SK-N-SH treated with all-trans-retinoic acid at 6 μM for 48 hours (cell line): ENCODE results near the gene TMEM63A.
"Not testable (repeated sequence)": the region's sequence is repeated elsewhere in the genome, so short reads cannot be mapped to it uniquely, and the experiment has no call there.

ENCODE experiments used
- ATAC-seq: fragments of 200-7000 bp; cut with Tn5 transposase; 3 replicates; pipeline ENCODE4 v1.9.1; 2020; ENCODE audit warnings: mild to moderate bottlenecking, moderate library complexity
- ARNTL ChIP-seq: fragments of 450-650 bp; formaldehyde crosslinking; IDR thresholded peaks from 2 replicates; pipeline ENCODE4 v1.5.0; 2020; ENCODE audit warnings: low read depth, mild to moderate bottlenecking, moderate library complexity, borderline replicate concordance
- CSRNP3 ChIP-seq: fragments of 250-450 bp; sonication (Bioruptor Pico); IDR thresholded peaks from 2 replicates; pipeline ENCODE4 v1.5.1; 2021; ENCODE audit warnings: mild to moderate bottlenecking, moderate library complexity
- ESRRG ChIP-seq: fragments of 250-450 bp; sonication (Bioruptor Pico); IDR thresholded peaks from 2 replicates; pipeline ENCODE4 v1.6.1; 2021; ENCODE audit warnings: mild to moderate bottlenecking
- GLIS3 ChIP-seq: fragments of 250-450 bp; sonication (Bioruptor Pico); IDR thresholded peaks from 2 replicates; pipeline ENCODE4 v1.5.0; 2020; ENCODE audit warnings: mild to moderate bottlenecking, moderate library complexity
- ISL1 ChIP-seq: fragments of 250-450 bp; sonication (Bioruptor Pico); IDR thresholded peaks from 2 replicates; pipeline ENCODE4 v2.1.2; 2022; ENCODE audit warnings: mild to moderate bottlenecking, moderate library complexity
- OSR1 ChIP-seq: fragments of 250-450 bp; sonication (Bioruptor Pico); IDR thresholded peaks from 2 replicates; pipeline ENCODE4 v1.8.0; 2022; ENCODE audit warnings: moderate library complexity, mild to moderate bottlenecking, inconsistent platforms
- POU6F1 ChIP-seq: fragments of 250-450 bp; sonication (Bioruptor Pico); IDR thresholded peaks from 2 replicates; pipeline ENCODE4 v1.8.0; 2021; ENCODE audit warnings: low read depth, mild to moderate bottlenecking, moderate library complexity, borderline replicate concordance
- PPARA ChIP-seq: fragments of 250-450 bp; sonication (Bioruptor Pico); IDR thresholded peaks from 2 replicates; pipeline ENCODE4 v1.5.0; 2020; ENCODE audit warnings: mild to moderate bottlenecking, borderline replicate concordance
- RARB ChIP-seq: fragments of 250-450 bp; sonication (Bioruptor Pico); IDR thresholded peaks from 2 replicates; pipeline ENCODE4 v1.8.0; 2021; ENCODE audit warnings: mild to moderate bottlenecking, moderate library complexity
- SNAI2 ChIP-seq: fragments of 250-450 bp; sonication (Bioruptor Pico); IDR thresholded peaks from 2 replicates; pipeline ENCODE4 v1.5.0; 2020; ENCODE audit warnings: mild to moderate bottlenecking, moderate library complexity
- TOX ChIP-seq: fragments of 250-450 bp; sonication (Bioruptor Pico); IDR thresholded peaks from 2 replicates; pipeline ENCODE4 v1.8.0; 2021; ENCODE audit warnings: mild to moderate bottlenecking, moderate library complexity, borderline replicate concordance
- TSHZ2 ChIP-seq: fragments of 250-450 bp; sonication (Bioruptor Pico); IDR thresholded peaks from 2 replicates; pipeline ENCODE4 v1.5.0; 2020; ENCODE audit warnings: mild to moderate bottlenecking, moderate library complexity
- ZC3H10 ChIP-seq: fragments of 250-450 bp; sonication (Bioruptor Pico); IDR thresholded peaks from 2 replicates; pipeline ENCODE4 v1.5.1; 2021; ENCODE audit warnings: mild to moderate bottlenecking, moderate library complexity
- ZFP3 ChIP-seq: fragments of 250-450 bp; sonication (Bioruptor Pico); IDR thresholded peaks from 2 replicates; pipeline ENCODE4 v1.5.0; 2020; ENCODE audit warnings: mild to moderate bottlenecking, moderate library complexity
- ZFP30 ChIP-seq: fragments of 450-650 bp; formaldehyde crosslinking; IDR thresholded peaks from 2 replicates; pipeline ENCODE4 v1.5.0; 2022; ENCODE audit warnings: mild to moderate bottlenecking, moderate library complexity
- ZNF565 ChIP-seq: fragments of 450-650 bp; formaldehyde crosslinking; conservative IDR thresholded peaks from 2 replicates; pipeline ENCODE4 v1.5.0; 2020; ENCODE audit warnings: low read depth, mild to moderate bottlenecking, moderate library complexity
- ZNF70 ChIP-seq: fragments of 450-650 bp; formaldehyde crosslinking; IDR thresholded peaks from 2 replicates; pipeline ENCODE4 v1.5.0; 2020; ENCODE audit warnings: mild to moderate bottlenecking, moderate library complexity
- ZNF8 ChIP-seq: fragments of 450-650 bp; formaldehyde crosslinking; IDR thresholded peaks from 2 replicates; pipeline ENCODE4 v1.5.0; 2020; ENCODE audit warnings: mild to moderate bottlenecking, moderate library complexity

TMEM63A gene

GRCh38 chr1:225930566-225930965 lies 48.4 kb upstream of the TMEM63A start:
- TF ChIP-seq ZNF8 (CRISPR knock-in tag): no peak
- TF ChIP-seq CSRNP3 (CRISPR knock-in tag): no peak
- TF ChIP-seq ESRRG (CRISPR knock-in tag): no peak
- no peak for TF ChIP-seq ZNF70 (CRISPR knock-in tag)
- no peak for TF ChIP-seq ZFP3 (CRISPR knock-in tag)
- no peak for TF ChIP-seq ISL1 (CRISPR knock-in tag)
- no peak for TF ChIP-seq ZFP30 (CRISPR knock-in tag)
- TF ChIP-seq ARNTL: no peak
- no peak for TF ChIP-seq ZC3H10 (CRISPR knock-in tag)
- no peak for TF ChIP-seq ZNF565

GRCh38 chr1:225929462-225929861 lies 47.3 kb upstream of the TMEM63A start:
- ATAC-seq: not testable (repeated sequence)

More at GRCh38 chr1:225930566-225930965, 48.4 kb upstream of the TMEM63A start:
- ATAC-seq: no peak

GRCh38 chr1:225928186-225929175 lies 46.3 kb upstream of the TMEM63A start:
- TF ChIP-seq CSRNP3 (CRISPR knock-in tag) (no peak), ZNF8 (CRISPR knock-in tag) (no peak), PPARA (CRISPR knock-in tag) (no peak)
- TF ChIP-seq, all 23 proteins: peak for 0
- ATAC-seq: no peak

- no peak for ATAC-seq
- no peak for TF ChIP-seq ZC3H10 (CRISPR knock-in tag)
- no peak for TF ChIP-seq ZNF565
- TF ChIP-seq GLIS3 (CRISPR knock-in tag): no peak
- TF ChIP-seq CSRNP3 (CRISPR knock-in tag): no peak
- TF ChIP-seq POU6F1 (CRISPR knock-in tag): no peak
- TF ChIP-seq ZNF70 (CRISPR knock-in tag): no peak
- TF ChIP-seq ESRRG (CRISPR knock-in tag): no peak
- no peak for TF ChIP-seq RARB (CRISPR knock-in tag)
- no peak for TF ChIP-seq PPARA (CRISPR knock-in tag)
- TF ChIP-seq TSHZ2 (CRISPR knock-in tag): no peak
- no peak for TF ChIP-seq SNAI2 (CRISPR knock-in tag)
- TF ChIP-seq TOX: no peak
- TF ChIP-seq ZFP3 (CRISPR knock-in tag): no peak
- no peak for TF ChIP-seq OSR1 (CRISPR knock-in tag)
- TF ChIP-seq ZNF8 (CRISPR knock-in tag): no peak
Observed at GRCh38 chr1:225926551-225927113, 44.5 kb upstream of the TMEM63A start.
